SK-N-SH (cell line): ENCODE measurements around the gene METTL9. TPM values are rescaled to one million over a fixed set of nuclear protein-coding genes. Genes with fewer than 3 reads are reported as not detected.

Experiments used
- CTCF ChIA-PET: fragments of 300-600, 350-600 bp; formaldehyde crosslinking; extraction: SDS; loops from one replicate; lab custom pipeline; 2021; lab: Yijun Ruan, JAX
- POLR2A ChIA-PET: fragments of 350-600 bp; sonication (Branson Sonifier 250); formaldehyde crosslinking; extraction: SDS; loops from one replicate; lab custom pipeline; 2020; ENCODE audit warnings: antibody characterized with exemption, inconsistent platforms; lab: Yijun Ruan, JAX
- DNase-seq: peaks from one replicate; pipeline ENCODE4 v3.0.0; 2012
- H2AFZ ChIP-seq: fragments of 200-600 bp; sonication (generic); 2 replicates; pipeline ENCODE4 v1.8.1; 2016; ENCODE audit warnings: antibody characterized with exemption, mild to moderate bottlenecking, low read depth
- H3F3A ChIP-seq: fragments of 200-600 bp; sonication (generic); replicated peaks from 2 replicates; pipeline ENCODE3; 2016; ENCODE audit warnings: antibody characterized with exemption, mild to moderate bottlenecking; ENCODE audit not compliant: insufficient read depth
- H3K27ac ChIP-seq, 2 experiments: fragments of 200-500 bp in 1 of 2; fragments of 200-600 bp in 1 of 2; sonication (Bioruptor generic) in 1 of 2; sonication (generic), shearing (Covaris generic) in 1 of 2; 2 replicates each; pipeline versions ENCODE4 v1.5.1 to v1.6.1; 2014 to 2016; ENCODE audit warnings: low read depth in 2 of 2, inconsistent platforms in 1 of 2, low read length in 1 of 2, mild to moderate bottlenecking in 1 of 2, mixed read lengths in 1 of 2
- H3K27me3 ChIP-seq: fragments of 200-600 bp; sonication (generic), shearing (Covaris generic); 2 replicates; pipeline ENCODE4 v1.6.1; 2016; ENCODE audit warnings: mixed run types; ENCODE audit not compliant: insufficient read depth
- H3K36me3 ChIP-seq, 2 experiments: fragments of 200-500 bp in 1 of 2; fragments of 200-600 bp in 1 of 2; sonication (Bioruptor generic) in 1 of 2; sonication (generic) in 1 of 2; replicated peaks in 1 of 2; 2 replicates each; pipeline versions ENCODE3 to v1.5.1; 2014 to 2016; ENCODE audit warnings: low read length in 1 of 2, mild to moderate bottlenecking in 1 of 2; ENCODE audit not compliant: insufficient read depth in 2 of 2, control insufficient read depth in 1 of 2
- H3K4me1 ChIP-seq, 2 experiments: fragments of 200-500 bp in 1 of 2; fragments of 200-600 bp in 1 of 2; sonication (Bioruptor generic) in 1 of 2; sonication (generic), shearing (Covaris generic) in 1 of 2; 2 replicates each; pipeline versions ENCODE4 v1.5.1 to v1.6.1; 2014 to 2016; ENCODE audit warnings: low read depth in 1 of 2, low read length in 1 of 2, mixed run types in 1 of 2; ENCODE audit not compliant: insufficient read depth in 2 of 2, control insufficient read depth in 1 of 2
- H3K4me2 ChIP-seq: fragments of 200-600 bp; sonication (generic), shearing (Covaris generic); 2 replicates; pipeline ENCODE4 v1.6.1; 2017; ENCODE audit warnings: mixed run types
- H3K4me3 ChIP-seq, 2 experiments: fragments of 200-500 bp in 1 of 2; fragments of 200-600 bp in 1 of 2; sonication (Bioruptor generic) in 1 of 2; sonication (generic), shearing (Covaris generic) in 1 of 2; 2 replicates each; pipeline versions ENCODE4 v1.5.1 to v1.8.1; 2014 to 2016; ENCODE audit warnings: low read depth in 2 of 2, inconsistent platforms in 1 of 2, low read length in 1 of 2, mild to moderate bottlenecking in 1 of 2, mixed read lengths in 1 of 2, moderate library complexity in 1 of 2
- H3K79me2 ChIP-seq: fragments of 200-600 bp; sonication (generic); 2 replicates; pipeline ENCODE4 v1.8.1; 2017; ENCODE audit warnings: mild to moderate bottlenecking; ENCODE audit not compliant: insufficient read depth
- H3K9ac ChIP-seq: fragments of 200-600 bp; sonication (generic); 2 replicates; pipeline ENCODE4 v1.6.1; 2017; ENCODE audit warnings: mixed run types
- H3K9me2 ChIP-seq: fragments of 200-600 bp; sonication (generic); 2 replicates; pipeline ENCODE4 v1.6.1; 2017; ENCODE audit warnings: mixed run types
- H3K9me3 ChIP-seq: fragments of 200-600 bp; sonication (generic); 2 replicates; pipeline ENCODE4 v1.6.1; 2017; ENCODE audit warnings: mixed run types, mild to moderate bottlenecking, moderate library complexity
- H4K20me1 ChIP-seq: fragments of 200-600 bp; sonication (generic); 2 replicates; pipeline ENCODE4 v1.6.1; 2017; ENCODE audit warnings: mild to moderate bottlenecking, mixed run types; ENCODE audit not compliant: insufficient read depth
- EP300 ChIP-seq, 2 experiments: IDR thresholded peaks; 2 replicates each; pipeline versions ENCODE4 v1.4.0 to v1.6.1; 2012; ENCODE audit warnings: borderline replicate concordance in 1 of 2, low read depth in 1 of 2, low read length in 1 of 2
- FOXJ3 ChIP-seq: sonication (generic); formaldehyde crosslinking; IDR thresholded peaks from 2 replicates; pipeline ENCODE4 v1.5.1; 2020; ENCODE audit warnings: mild to moderate bottlenecking, missing genetic modification reagents
- GATA2 ChIP-seq: sonication (generic); formaldehyde crosslinking; IDR thresholded peaks from 2 replicates; pipeline ENCODE4 v1.5.0; 2020; ENCODE audit warnings: mild to moderate bottlenecking, missing genetic modification reagents
- NRF1 ChIP-seq: IDR thresholded peaks from 2 replicates; pipeline ENCODE4 v1.6.1; 2012; ENCODE audit warnings: low read depth, mild to moderate bottlenecking, low read length
- RAD21 ChIP-seq: IDR thresholded peaks from 2 replicates; pipeline ENCODE4 v1.6.1; 2012; ENCODE audit warnings: mild to moderate bottlenecking, low read length
- RCOR1 ChIP-seq: fragments of 150-350 bp; IDR thresholded peaks from 2 replicates; pipeline ENCODE4 v1.6.1; 2017; ENCODE audit warnings: antibody characterized with exemption, low read length
- RXRA ChIP-seq: IDR thresholded peaks from 2 replicates; pipeline ENCODE4 v1.4.0; 2012; ENCODE audit warnings: low read depth, mild to moderate bottlenecking, borderline replicate concordance
- SIN3A ChIP-seq: IDR thresholded peaks from 2 replicates; pipeline ENCODE4 v1.6.1; 2012; ENCODE audit warnings: low read depth, mild to moderate bottlenecking, low read length, moderate library complexity, borderline replicate concordance
- SMC3 ChIP-seq: IDR thresholded peaks from 2 replicates; pipeline ENCODE4 v1.6.1; 2012; ENCODE audit warnings: low read depth, low read length, improper control_type of control experiment
- TEAD4 ChIP-seq: IDR thresholded peaks from 2 replicates; pipeline ENCODE4 v1.4.0; 2012; ENCODE audit warnings: mild to moderate bottlenecking, borderline replicate concordance; ENCODE audit not compliant: insufficient read depth
- WGBS: methylation state at CpG from one replicate; pipeline ENCODE4 v1.1.6; 2017; ENCODE audit warnings: low lambda C conversion rate; 5-methylcytosine and 5-hydroxymethylcytosine counted together
- polyA plus RNA-seq, 3 experiments: library from polyadenylated mRNA; depleted of rRNA; stranded (reverse); fragments of >200 nt; gene quantifications; 2 replicates each; pipeline ENCODE4 v1.2.3, GENCODE V29; 2012
- TF ChIP-seq, protein P1 (sequence below): fragments of 200-600 bp; sonication (generic); IDR thresholded peaks from 2 replicates; pipeline ENCODE4 v1.6.1; 2017; ENCODE audit warnings: antibody characterized with exemption, mild to moderate bottlenecking, moderate library complexity
- TF ChIP-seq, protein P2 (sequence below): IDR thresholded peaks from 2 replicates; pipeline ENCODE4 v1.4.0; 2012; ENCODE audit warnings: low read depth
- TF ChIP-seq, protein P3 (sequence below): IDR thresholded peaks from 2 replicates; pipeline ENCODE4 v1.6.1; 2012; ENCODE audit warnings: mild to moderate bottlenecking, low read depth, low read length, moderate library complexity
- TF ChIP-seq, protein P4 (sequence below): IDR thresholded peaks from 2 replicates; pipeline ENCODE4 v1.4.0; 2012; ENCODE audit warnings: low read depth, borderline replicate concordance

Gene METTL9
- polyA plus RNA-seq, 1 of the 3 experiments (the other 2 are of a cell fraction) = 70.7 TPM

DNA sequence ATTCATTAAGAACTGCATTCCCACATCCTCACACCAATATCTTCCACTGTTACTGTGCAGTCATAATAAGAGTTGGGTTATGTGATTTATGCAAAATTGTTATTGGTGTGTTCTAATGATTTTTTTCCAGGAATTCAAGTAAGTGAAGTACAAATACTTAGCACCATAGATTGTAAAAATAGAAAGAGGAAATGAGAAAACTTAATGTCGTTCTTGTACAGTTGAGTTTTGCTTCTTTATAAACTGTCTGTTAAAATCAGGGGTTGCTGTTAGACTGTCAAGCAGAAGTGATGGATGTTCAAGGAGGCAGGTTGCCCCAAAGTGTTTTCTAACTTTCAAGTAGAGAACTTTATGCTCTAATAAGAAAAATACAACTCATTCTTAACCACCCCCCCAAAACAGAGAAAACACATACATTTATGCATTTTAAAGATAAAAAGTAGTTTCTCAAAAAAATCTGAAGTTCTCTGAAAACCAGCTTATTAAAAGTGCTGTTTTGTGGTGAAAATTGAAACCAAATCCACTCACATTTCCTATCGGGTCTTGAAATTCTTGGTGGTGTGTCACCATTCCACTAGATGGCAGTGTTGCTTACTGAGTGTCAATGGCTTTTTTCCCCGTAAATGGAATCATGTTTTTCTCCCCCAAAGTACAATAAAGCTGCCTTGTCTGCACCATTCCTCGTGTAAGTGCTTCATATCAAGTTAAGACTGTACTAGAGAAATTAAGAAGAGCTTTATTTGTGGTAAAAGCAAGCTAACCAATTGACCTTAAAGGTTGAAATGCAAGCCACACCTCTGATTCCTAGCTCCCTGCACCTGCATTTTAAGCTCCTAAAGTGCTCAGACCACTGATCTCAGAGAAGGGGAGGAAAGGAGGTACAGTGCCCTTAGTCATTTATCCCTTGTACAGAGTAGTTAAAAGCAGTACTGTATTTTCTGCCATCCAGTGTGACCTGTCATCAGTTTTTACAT lies 57.7 kb downstream of the METTL9 start:
- peaks cover 0 to 3% of the 10 kb centered on the region in 2 experiments; a peak in 1 of 4 replicates for H3K4me1 ChIP-seq
- 16% methylated on average over 4 of the region's 4 CpGs for WGBS
- H3K4me2 ChIP-seq = no peak overlapping the region
- no peak overlapping the region for H3K9ac ChIP-seq
- no peak overlapping the region for H2AFZ ChIP-seq
- no peaks in the 10 kb centered on the region for H3K9me2 ChIP-seq
- H3K27me3 ChIP-seq = no peaks in the 10 kb centered on the region
- peaks cover 24 to 26% of the 10 kb centered on the region in 2 experiments for H3K36me3 ChIP-seq
- H3K4me3 ChIP-seq = no peak overlapping the region
- H3K79me2 ChIP-seq = 0 out of 2 replicates have a peak, but pooled peaks cover 1% of the 10 kb centered on the region
- no peak overlapping the region for H3K27ac ChIP-seq
- ChIA-PET CTCF (interaction anchor here (0.6 to 2.9 kb wide), 41 partner anchors 9 to 531 kb away, joined by 3 to 75 read pairs (median 5); no protein-coding TSS in a partner anchor), POLR2A (no interaction called here)
- H3F3A ChIP-seq = peaks cover 21% of the 10 kb centered on the region
- peak; percentile 72 for DNase-seq
- no peak for TF ChIP-seq RXRA
- no peak for TF ChIP-seq TEAD4
- TF ChIP-seq, protein P1, sequence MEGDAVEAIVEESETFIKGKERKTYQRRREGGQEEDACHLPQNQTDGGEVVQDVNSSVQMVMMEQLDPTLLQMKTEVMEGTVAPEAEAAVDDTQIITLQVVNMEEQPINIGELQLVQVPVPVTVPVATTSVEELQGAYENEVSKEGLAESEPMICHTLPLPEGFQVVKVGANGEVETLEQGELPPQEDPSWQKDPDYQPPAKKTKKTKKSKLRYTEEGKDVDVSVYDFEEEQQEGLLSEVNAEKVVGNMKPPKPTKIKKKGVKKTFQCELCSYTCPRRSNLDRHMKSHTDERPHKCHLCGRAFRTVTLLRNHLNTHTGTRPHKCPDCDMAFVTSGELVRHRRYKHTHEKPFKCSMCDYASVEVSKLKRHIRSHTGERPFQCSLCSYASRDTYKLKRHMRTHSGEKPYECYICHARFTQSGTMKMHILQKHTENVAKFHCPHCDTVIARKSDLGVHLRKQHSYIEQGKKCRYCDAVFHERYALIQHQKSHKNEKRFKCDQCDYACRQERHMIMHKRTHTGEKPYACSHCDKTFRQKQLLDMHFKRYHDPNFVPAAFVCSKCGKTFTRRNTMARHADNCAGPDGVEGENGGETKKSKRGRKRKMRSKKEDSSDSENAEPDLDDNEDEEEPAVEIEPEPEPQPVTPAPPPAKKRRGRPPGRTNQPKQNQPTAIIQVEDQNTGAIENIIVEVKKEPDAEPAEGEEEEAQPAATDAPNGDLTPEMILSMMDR = peak; percentile 90
- TF ChIP-seq, protein P2, sequence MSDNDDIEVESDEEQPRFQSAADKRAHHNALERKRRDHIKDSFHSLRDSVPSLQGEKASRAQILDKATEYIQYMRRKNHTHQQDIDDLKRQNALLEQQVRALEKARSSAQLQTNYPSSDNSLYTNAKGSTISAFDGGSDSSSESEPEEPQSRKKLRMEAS = no peak
- TF ChIP-seq SMC3 = peak; percentile 67
- TF ChIP-seq RAD21 = peak; percentile 76
- no peaks in the 10 kb centered on the region for H3K9me3 ChIP-seq
- no peaks in the 10 kb centered on the region for H4K20me1 ChIP-seq

DNA sequence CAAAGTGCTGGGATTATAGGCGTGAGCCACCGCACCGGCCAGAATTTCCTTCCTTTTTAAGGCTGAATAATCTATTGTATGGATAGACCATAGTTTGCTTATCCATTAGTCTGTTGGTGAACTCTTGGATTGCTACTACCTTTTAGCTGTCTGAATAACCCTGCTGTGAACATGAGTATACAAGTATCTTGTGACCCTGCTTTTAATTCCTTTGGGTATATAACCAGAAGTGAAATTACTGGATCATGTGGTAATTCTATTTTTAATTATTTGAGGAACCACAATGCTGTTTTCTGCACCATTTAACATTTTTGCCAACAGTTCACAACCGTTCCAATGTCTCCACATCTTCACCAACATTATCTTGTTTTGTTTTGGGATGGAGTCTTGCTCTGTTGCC lies 59.7 kb downstream of the METTL9 start:
- Histone ChIP-seq H3K4me2 (no peak overlapping the region), H3K36me3 (peaks cover 19 to 24% of the 10 kb centered on the region in 2 experiments), H3K79me2 (no peaks in the 10 kb centered on the region), H3K4me3 (no peak overlapping the region), H4K20me1 (no peaks in the 10 kb centered on the region), H2AFZ (no peak overlapping the region), H3K9ac (no peak overlapping the region), H3F3A (peaks cover 19% of the 10 kb centered on the region), H3K9me2 (no peaks in the 10 kb centered on the region), H3K9me3 (no peaks in the 10 kb centered on the region), H3K27me3 (no peaks in the 10 kb centered on the region), H3K4me1 (no peaks in the 10 kb centered on the region), H3K27ac (no peak overlapping the region)
- DNase-seq = no peak
- POLR2A ChIA-PET = no interaction called here
- TF ChIP-seq RXRA (no peak), NRF1 (no peak), EP300 (IDR thresholded peaks at IDR 0.05; ENCODE audit: borderline replicate concordance in 1 of 2, low read depth in 1 of 2, low read length in 1 of 2) (no peak), FOXJ3 (CRISPR knock-in tag) (no peak), GATA2 (no peak), SMC3 (no peak), RCOR1 (no peak), RAD21 (no peak), SIN3A (no peak)
- TF ChIP-seq, protein P3, sequence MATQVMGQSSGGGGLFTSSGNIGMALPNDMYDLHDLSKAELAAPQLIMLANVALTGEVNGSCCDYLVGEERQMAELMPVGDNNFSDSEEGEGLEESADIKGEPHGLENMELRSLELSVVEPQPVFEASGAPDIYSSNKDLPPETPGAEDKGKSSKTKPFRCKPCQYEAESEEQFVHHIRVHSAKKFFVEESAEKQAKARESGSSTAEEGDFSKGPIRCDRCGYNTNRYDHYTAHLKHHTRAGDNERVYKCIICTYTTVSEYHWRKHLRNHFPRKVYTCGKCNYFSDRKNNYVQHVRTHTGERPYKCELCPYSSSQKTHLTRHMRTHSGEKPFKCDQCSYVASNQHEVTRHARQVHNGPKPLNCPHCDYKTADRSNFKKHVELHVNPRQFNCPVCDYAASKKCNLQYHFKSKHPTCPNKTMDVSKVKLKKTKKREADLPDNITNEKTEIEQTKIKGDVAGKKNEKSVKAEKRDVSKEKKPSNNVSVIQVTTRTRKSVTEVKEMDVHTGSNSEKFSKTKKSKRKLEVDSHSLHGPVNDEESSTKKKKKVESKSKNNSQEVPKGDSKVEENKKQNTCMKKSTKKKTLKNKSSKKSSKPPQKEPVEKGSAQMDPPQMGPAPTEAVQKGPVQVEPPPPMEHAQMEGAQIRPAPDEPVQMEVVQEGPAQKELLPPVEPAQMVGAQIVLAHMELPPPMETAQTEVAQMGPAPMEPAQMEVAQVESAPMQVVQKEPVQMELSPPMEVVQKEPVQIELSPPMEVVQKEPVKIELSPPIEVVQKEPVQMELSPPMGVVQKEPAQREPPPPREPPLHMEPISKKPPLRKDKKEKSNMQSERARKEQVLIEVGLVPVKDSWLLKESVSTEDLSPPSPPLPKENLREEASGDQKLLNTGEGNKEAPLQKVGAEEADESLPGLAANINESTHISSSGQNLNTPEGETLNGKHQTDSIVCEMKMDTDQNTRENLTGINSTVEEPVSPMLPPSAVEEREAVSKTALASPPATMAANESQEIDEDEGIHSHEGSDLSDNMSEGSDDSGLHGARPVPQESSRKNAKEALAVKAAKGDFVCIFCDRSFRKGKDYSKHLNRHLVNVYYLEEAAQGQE = no peak
- TF ChIP-seq, protein P2 = no peak
- TF ChIP-seq, protein P4, sequence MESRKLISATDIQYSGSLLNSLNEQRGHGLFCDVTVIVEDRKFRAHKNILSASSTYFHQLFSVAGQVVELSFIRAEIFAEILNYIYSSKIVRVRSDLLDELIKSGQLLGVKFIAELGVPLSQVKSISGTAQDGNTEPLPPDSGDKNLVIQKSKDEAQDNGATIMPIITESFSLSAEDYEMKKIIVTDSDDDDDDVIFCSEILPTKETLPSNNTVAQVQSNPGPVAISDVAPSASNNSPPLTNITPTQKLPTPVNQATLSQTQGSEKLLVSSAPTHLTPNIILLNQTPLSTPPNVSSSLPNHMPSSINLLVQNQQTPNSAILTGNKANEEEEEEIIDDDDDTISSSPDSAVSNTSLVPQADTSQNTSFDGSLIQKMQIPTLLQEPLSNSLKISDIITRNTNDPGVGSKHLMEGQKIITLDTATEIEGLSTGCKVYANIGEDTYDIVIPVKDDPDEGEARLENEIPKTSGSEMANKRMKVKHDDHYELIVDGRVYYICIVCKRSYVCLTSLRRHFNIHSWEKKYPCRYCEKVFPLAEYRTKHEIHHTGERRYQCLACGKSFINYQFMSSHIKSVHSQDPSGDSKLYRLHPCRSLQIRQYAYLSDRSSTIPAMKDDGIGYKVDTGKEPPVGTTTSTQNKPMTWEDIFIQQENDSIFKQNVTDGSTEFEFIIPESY = no peak
- 93% methylated on average over 4 of the region's 4 CpGs for WGBS
- CTCF ChIA-PET = interaction anchor here (1.7 kb wide), 1 partner anchor 49 kb away, joined by 7 read pairs; no protein-coding TSS in a partner anchor
